SK-N-MC (cell line): ENCODE results near the gene PIGA.

Experiments used
- EZH2 ChIP-seq: fragments of 200-600 bp; sonication (generic); IDR thresholded peaks from one replicate; pipeline ENCODE4 v1.6.1; 2017; ENCODE audit warnings: antibody characterized with exemption
- FOXP2 ChIP-seq: optimal IDR thresholded peaks from 2 replicates; pipeline ENCODE3; 2011; ENCODE audit warnings: mild to moderate bottlenecking, moderate library complexity; ENCODE audit not compliant: insufficient read depth; ENCODE audit errors: extremely low read length, control extremely low read depth
- POLR2AphosphoS5 ChIP-seq: IDR thresholded peaks from 2 replicates; pipeline ENCODE4 v1.6.1; 2012; ENCODE audit warnings: mild to moderate bottlenecking, low read depth, low read length, borderline replicate concordance

DNA sequence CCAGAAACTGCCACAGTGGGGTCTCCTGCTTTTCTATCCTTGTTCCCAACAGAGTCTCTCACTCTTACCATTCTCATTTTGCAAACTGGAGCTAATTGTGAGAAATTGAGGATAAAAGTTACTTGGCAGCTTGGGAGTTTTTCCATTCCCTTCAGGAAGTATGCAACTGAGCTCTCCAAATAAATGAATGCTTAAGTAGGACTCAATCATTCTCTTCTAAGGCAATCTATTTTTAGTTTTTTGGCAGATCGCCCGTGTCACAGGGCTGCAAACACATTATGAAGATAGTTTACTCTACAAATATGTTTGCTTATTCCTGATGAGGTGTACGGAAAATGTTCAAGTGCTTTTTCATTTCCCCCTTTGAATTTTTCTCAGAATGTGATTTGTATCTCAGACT lies 25.2 kb downstream of the PIGA start:
- TF ChIP-seq POLR2AphosphoS5 (no peak), FOXP2 (no peak), EZH2 (no peak)
